HAP-1 (cell line): ENCODE measurements around the gene LRIG1.

Experiments used
- DNase-seq, 2 experiments: peaks; one replicate each; pipeline ENCODE4 v3.0.0-alpha.2; 2016 to 2020; ENCODE audit warnings: low spot score in 2 of 2
- H3K27me3 ChIP-seq: fragments of 250-450 bp; sonication (Bioruptor Pico); 2 replicates; pipeline ENCODE4 v1.5.1; 2020; ENCODE audit warnings: low read depth, mild to moderate bottlenecking, moderate library complexity
- H3K36me3 ChIP-seq: fragments of 250-450 bp; sonication (Bioruptor Pico); replicated peaks from 2 replicates; pipeline ENCODE4 v1.5.1; 2020; ENCODE audit warnings: mild to moderate bottlenecking
- H3K4me1 ChIP-seq: fragments of 250-450 bp; sonication (Bioruptor Pico); 2 replicates; pipeline ENCODE4 v1.5.1; 2020; ENCODE audit warnings: mild to moderate bottlenecking
- H3K4me3 ChIP-seq: fragments of 250-450 bp; sonication (Bioruptor Pico); 2 replicates; pipeline ENCODE4 v1.5.1; 2020; ENCODE audit warnings: mild to moderate bottlenecking, moderate library complexity
- H3K9me3 ChIP-seq: fragments of 250-450 bp; sonication (Bioruptor Pico); 2 replicates; pipeline ENCODE4 v1.5.1; 2020; ENCODE audit warnings: mild to moderate bottlenecking, moderate library complexity
- in situ Hi-C: fragments of 300-500 bp; cut with MboI; formaldehyde crosslinking; loops from 3 replicates; pipeline ENCODE4 v1.14.3; 2020; ENCODE audit warnings: low sequenced_read_pairs, inconsistent platforms, mixed read lengths

LRIG1 gene

DNA sequence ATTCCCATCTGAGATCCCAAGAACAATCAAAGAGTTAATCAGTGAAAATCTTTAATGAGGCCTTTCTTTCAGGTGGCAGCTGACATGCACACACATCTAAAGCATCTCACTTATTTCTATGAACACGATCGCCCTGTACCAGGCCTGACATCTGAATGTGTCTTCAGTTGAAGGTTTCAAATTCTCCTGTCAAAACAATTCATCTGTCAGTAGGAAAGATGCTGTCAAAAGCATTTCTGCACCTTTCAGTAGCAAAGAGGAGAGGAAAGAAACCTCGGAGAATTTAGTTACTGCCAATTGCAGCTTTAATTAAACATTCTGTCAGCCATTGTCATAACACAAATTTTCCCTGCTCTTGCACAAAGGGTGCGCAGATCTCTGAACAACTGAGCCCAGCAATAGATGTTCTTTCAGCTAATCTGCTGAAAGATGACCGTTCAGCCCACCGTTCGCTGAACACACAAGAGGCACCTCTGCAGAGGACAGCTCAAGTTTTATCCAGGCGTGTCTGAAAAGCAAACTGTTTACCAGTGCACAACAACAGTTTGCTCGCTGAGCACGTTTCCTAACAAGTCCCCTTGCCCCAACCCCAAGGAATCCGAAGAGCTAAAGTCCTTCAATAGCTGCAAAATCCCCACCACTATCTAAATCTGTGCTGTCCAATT lies 34.1 kb downstream of the LRIG1 start:
- H3K4me1 ChIP-seq: peaks cover 2% of the 10 kb centered on the region; the same call in 1 of the 2 replicates
- in situ Hi-C loops: no loop called here
- H3K9me3 ChIP-seq: no peaks in the 10 kb centered on the region
- H3K27me3 ChIP-seq: no peaks in the 10 kb centered on the region
- no peaks in the 10 kb centered on the region for H3K36me3 ChIP-seq
- H3K4me3 ChIP-seq: no peak overlapping the region
- no peak for DNase-seq

DNA sequence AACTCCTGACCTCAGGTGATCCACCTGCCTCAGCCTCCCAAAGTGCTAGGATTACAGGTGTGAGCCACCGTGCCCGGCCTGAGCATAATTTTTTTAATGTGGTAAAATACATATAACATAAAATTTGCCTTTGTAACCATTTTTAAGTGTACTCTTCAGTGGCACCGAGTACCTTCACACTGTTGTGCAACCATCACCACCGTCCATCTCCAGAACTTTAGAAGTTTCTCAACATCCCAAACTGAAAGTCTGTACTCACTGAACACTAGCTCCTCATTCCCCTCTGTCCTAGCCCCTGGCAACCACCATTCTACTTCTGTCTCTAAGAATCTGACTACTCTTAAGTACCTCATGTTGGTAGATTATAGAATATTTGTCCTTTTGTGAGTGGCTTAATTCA lies 35.2 kb downstream of the LRIG1 start:
- H3K4me1 ChIP-seq: peaks cover 2% of the 10 kb centered on the region; the same call in 1 of the 2 replicates

GRCh38 chr3:66465034-66465433 lies 35.8 kb downstream of the LRIG1 start:
- Histone ChIP-seq H3K4me3 (no peak overlapping the region), H3K4me1 (peaks cover 2% of the 10 kb centered on the region; the same call in 1 of the 2 replicates), H3K9me3 (no peaks in the 10 kb centered on the region), H3K27me3 (no peaks in the 10 kb centered on the region), H3K36me3 (no peaks in the 10 kb centered on the region)
- in situ Hi-C loops: no loop called here
- no peak for DNase-seq

More for the DNA sequence above, 35.2 kb downstream of the LRIG1 start:
- Histone ChIP-seq H3K4me3 (no peak overlapping the region), H3K36me3 (no peaks in the 10 kb centered on the region), H3K27me3 (no peaks in the 10 kb centered on the region), H3K9me3 (no peaks in the 10 kb centered on the region)
- DNase-seq: no peak
- in situ Hi-C loops: no loop called here

- H3K9me3 ChIP-seq: no peaks in the 10 kb centered on the region
- no peaks in the 10 kb centered on the region for H3K27me3 ChIP-seq
- no peak overlapping the region for H3K4me3 ChIP-seq
- in situ Hi-C loops: no loop called here
- H3K4me1 ChIP-seq: peaks cover 2% of the 10 kb centered on the region; the same call in 1 of the 2 replicates
- H3K36me3 ChIP-seq: no peaks in the 10 kb centered on the region
- no peak for DNase-seq
These were observed 36.3 kb downstream of the LRIG1 start for GRCh38 chr3:66464512-66464894.

- peaks cover 2% of the 10 kb centered on the region; the same call in 1 of the 2 replicates for H3K4me1 ChIP-seq
- no peak for DNase-seq
- in situ Hi-C loops: no loop called here
- H3K4me3 ChIP-seq: no peak overlapping the region
- no peaks in the 10 kb centered on the region for H3K9me3 ChIP-seq
- H3K27me3 ChIP-seq: no peaks in the 10 kb centered on the region
- no peaks in the 10 kb centered on the region for H3K36me3 ChIP-seq
These were observed 36.9 kb downstream of the LRIG1 start for GRCh38 chr3:66463730-66464511.

DNA sequence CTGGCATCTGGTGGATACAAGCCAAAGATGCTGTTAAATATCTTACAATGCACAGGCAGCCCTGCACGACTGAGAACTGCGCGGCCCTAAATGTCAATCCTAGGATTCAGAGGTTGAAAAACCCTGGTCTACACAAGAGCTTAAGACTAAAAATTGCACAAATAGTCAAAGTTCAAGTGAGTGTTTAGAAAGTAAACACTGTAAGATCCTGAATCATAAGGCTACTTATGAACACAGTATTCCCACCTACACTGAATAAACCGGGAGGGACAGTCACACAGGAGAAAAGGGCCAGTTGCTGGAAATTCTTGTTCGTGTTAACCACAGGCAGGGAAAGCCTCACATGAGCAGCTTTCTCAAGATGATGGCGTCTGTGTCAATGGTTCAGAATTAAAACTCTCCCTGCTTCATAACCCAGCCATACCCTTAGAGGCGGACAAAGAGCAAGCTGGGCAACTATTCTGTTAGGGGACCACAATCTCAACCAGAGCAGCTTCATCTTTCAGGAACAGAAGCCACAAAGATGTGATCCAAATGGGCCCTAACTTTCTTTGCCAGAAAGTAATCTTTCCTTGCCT lies 37.7 kb downstream of the LRIG1 start:
- DNase-seq: no peak
- Histone ChIP-seq H3K4me1 (peaks cover 2% of the 10 kb centered on the region; the same call in 1 of the 2 replicates), H3K27me3 (no peaks in the 10 kb centered on the region), H3K4me3 (no peak overlapping the region), H3K9me3 (no peaks in the 10 kb centered on the region), H3K36me3 (no peaks in the 10 kb centered on the region)
- in situ Hi-C loops: no loop called here

GRCh38 chr3:66457252-66457651 lies 43.6 kb downstream of the LRIG1 start:
- DNase-seq: no peak
- Histone ChIP-seq H3K36me3 (no peaks in the 10 kb centered on the region; the same call in 1 of the 2 replicates), H3K27me3 (no peaks in the 10 kb centered on the region), H3K9me3 (no peaks in the 10 kb centered on the region), H3K4me1 (no peaks in the 10 kb centered on the region), H3K4me3 (no peak overlapping the region)
- in situ Hi-C loops: no loop called here

DNA sequence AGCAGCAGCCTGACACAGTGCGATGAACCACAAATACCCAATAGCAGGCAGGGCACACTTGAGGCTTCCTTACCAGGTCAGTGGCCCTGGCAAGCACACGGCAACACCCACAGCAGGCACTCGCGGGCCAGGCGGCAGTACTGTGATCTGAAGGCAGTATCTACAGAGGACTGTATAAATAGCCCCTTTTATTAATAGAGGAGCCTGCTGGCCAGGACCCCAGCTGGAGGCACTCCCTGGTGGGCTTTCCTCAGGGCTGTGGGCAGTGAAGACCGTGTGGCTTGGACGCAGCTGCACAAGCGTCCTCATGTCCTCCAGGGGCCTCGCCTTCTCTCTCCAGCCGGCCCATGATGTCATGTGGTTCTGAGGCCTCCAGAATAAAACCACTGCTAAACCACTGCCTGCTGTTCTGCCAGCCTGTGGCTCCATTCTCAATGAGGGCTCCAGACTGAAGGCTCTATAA lies 44.1 kb downstream of the LRIG1 start:
- H3K4me1 ChIP-seq: no peaks in the 10 kb centered on the region
- H3K27me3 ChIP-seq: no peaks in the 10 kb centered on the region
- no peak for DNase-seq
- no peak overlapping the region for H3K4me3 ChIP-seq
- H3K36me3 ChIP-seq: no peaks in the 10 kb centered on the region; the same call in 1 of the 2 replicates
- in situ Hi-C loops: no loop called here
- no peaks in the 10 kb centered on the region for H3K9me3 ChIP-seq

- in situ Hi-C loops: no loop called here
- no peaks in the 10 kb centered on the region for H3K27me3 ChIP-seq
- no peaks in the 10 kb centered on the region; the same call in 1 of the 2 replicates for H3K36me3 ChIP-seq
- H3K9me3 ChIP-seq: no peaks in the 10 kb centered on the region
- H3K4me1 ChIP-seq: no peaks in the 10 kb centered on the region
- H3K4me3 ChIP-seq: no peak overlapping the region
- no peak for DNase-seq
These were observed 46.4 kb downstream of the LRIG1 start for GRCh38 chr3:66454464-66454859.

GRCh38 chr3:66453651-66454463 lies 47.0 kb downstream of the LRIG1 start:
- no peaks in the 10 kb centered on the region for H3K9me3 ChIP-seq
- H3K4me1 ChIP-seq: no peaks in the 10 kb centered on the region
- no peak overlapping the region for H3K4me3 ChIP-seq
- in situ Hi-C loops: no loop called here
- no peaks in the 10 kb centered on the region; the same call in 1 of the 2 replicates for H3K36me3 ChIP-seq
- no peak for DNase-seq
- H3K27me3 ChIP-seq: no peaks in the 10 kb centered on the region

GRCh38 chr3:66452303-66453011 lies 48.4 kb downstream of the LRIG1 start:
- Histone ChIP-seq H3K4me1 (no peaks in the 10 kb centered on the region), H3K36me3 (no peaks in the 10 kb centered on the region), H3K27me3 (no peaks in the 10 kb centered on the region), H3K9me3 (no peaks in the 10 kb centered on the region), H3K4me3 (no peak overlapping the region)
- in situ Hi-C loops: no loop called here
- DNase-seq: no peak

GRCh38 chr3:66451766-66452165 lies 49.1 kb downstream of the LRIG1 start:
- Histone ChIP-seq H3K4me1 (no peaks in the 10 kb centered on the region), H3K27me3 (no peaks in the 10 kb centered on the region), H3K4me3 (no peak overlapping the region), H3K9me3 (no peaks in the 10 kb centered on the region), H3K36me3 (no peaks in the 10 kb centered on the region)
- no peak for DNase-seq
- in situ Hi-C loops: no loop called here
